ENCODE results near the gene IL18BP. TPM values are rescaled to one million over a fixed set of nuclear protein-coding genes. Genes with fewer than 3 reads are reported as not detected.

Gene IL18BP
- total RNA-seq, 6 donors from 2014 or later, result 4.6 to 45.1 (median 16.9) TPM

DNA sequence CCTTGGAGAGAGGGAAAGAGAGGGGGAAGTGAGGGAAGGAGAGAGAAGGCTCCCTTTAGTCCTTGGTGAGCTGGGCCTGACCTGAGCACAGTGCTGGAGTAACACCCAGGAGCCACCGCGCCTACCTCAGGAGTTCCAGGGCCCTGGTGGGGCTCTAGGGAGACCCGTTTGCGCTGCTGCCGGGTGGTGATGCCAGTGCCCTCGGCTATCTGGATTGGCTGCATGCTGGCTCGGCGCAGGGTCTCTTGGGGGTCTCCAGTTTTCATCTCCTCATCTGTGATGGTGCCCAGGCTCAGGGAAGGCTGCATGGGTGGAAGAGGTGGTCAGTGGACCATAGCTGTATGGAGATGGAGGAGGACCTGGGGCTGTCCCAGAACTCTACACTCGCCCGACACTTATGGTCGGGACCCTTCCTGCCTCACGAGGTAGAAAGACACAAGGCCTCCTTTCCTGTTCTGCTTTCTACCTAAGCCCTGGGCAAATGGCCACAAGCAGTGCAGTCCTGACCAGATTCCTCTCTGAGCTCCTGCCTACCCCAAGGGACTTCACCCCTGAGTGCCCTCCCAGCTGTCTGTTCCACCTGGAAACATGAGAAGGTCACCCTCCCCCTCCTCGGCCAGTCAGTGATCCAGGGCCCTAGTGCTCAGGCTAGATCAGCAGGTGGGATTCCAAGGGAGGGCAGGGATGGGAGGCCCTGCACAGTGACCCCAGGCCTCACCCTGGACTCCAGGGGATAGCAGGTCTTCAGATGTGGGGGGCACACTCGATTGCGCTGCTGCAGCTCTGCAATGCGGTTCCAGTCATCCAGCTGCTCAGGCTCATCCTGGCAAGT lies 6.0 kb downstream of the IL18BP start:
- peaks cover 9 to 15% (median 11%) of the 10 kb centered on the region in 4 donors for H3K4me1 ChIP-seq
- peaks cover 66 to 94% (median 82%) of the 10 kb centered on the region in 4 donors for H3K36me3 ChIP-seq
- H3K9me3 ChIP-seq, result no peaks in the 10 kb centered on the region
- no peak for TF ChIP-seq POLR2AphosphoS5 (IDR thresholded peaks at IDR 0.05)
- no peaks in the 10 kb centered on the region for H3K27me3 ChIP-seq
- ATAC-seq (ENCODE audit: low FRiP score in 2 of 2) (no peak), DNase-seq (no peak)
- H3K4me3 ChIP-seq, result no peak overlapping the region
- 94% methylated on average over 3 to 16 of the region's 16 CpGs for WGBS, 2 donors
- H3K27ac ChIP-seq, result peak overlapping the region in 1 of 4 donors; percentile 30

DNA sequence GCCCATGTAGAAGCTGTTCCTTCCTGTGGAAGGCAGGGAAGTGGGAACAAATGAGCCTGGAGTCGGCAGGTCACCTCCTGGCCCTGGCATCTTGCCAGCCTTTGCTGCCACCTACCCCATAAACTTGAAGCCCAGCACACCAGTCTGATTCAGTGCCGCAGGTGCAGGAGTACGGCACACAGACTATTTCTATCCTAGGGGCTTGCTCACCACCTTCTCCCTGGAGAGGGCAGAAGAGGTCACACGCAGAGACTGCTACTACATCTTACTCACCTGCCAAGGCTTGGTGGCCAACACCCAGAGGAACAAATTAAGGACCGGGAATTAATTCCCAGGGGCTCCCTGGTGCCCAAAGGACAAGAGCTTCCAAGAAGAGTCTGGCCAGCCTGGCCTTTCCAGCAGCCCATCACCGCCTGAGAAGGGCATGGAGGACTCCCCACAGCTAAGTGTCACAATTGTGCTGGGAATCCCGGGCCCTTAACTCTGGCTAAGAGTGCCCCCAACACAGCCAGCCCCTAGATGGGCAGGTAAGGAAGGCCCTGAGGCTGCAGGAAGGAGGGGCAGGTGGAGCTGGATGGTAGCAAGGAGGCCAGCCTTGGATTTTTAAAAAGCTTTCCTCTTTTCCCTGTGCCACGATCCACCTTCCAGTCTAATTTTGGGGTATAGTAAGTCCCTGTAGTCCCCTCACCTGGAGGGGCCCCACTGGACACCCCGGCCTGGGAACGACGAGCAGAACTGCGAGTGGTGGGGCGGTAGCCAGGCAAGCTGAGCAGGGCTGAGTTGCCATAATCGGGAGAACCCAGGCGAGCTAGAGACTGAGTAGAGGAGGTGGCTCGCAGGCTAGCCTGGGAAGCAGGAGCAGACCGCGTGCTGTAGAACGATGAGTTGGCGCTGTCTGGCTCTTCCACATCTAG lies 6.9 kb downstream of the IL18BP start:
- DNase-seq (no peak), ATAC-seq (ENCODE audit: low FRiP score in 2 of 2) (no peak)
- no peaks in the 10 kb centered on the region for H3K27me3 ChIP-seq
- H3K27ac ChIP-seq, result peak overlapping the region in 1 of 4 donors; percentile 30
- H3K36me3 ChIP-seq, result peaks cover 75 to 100% (median 91%) of the 10 kb centered on the region in 4 donors
- no peak overlapping the region for H3K4me3 ChIP-seq
- TF ChIP-seq, protein P1, sequence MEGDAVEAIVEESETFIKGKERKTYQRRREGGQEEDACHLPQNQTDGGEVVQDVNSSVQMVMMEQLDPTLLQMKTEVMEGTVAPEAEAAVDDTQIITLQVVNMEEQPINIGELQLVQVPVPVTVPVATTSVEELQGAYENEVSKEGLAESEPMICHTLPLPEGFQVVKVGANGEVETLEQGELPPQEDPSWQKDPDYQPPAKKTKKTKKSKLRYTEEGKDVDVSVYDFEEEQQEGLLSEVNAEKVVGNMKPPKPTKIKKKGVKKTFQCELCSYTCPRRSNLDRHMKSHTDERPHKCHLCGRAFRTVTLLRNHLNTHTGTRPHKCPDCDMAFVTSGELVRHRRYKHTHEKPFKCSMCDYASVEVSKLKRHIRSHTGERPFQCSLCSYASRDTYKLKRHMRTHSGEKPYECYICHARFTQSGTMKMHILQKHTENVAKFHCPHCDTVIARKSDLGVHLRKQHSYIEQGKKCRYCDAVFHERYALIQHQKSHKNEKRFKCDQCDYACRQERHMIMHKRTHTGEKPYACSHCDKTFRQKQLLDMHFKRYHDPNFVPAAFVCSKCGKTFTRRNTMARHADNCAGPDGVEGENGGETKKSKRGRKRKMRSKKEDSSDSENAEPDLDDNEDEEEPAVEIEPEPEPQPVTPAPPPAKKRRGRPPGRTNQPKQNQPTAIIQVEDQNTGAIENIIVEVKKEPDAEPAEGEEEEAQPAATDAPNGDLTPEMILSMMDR (IDR thresholded peaks at IDR 0.05), result no peak
- TF ChIP-seq POLR2AphosphoS5 (IDR thresholded peaks at IDR 0.05) (no peak), POLR2A (IDR thresholded peaks at IDR 0.05) (no peak), EP300 (IDR thresholded peaks at IDR 0.05) (no peak)
- H3K9me3 ChIP-seq, result no peaks in the 10 kb centered on the region
- peaks cover under 1 to 6% (median 2%) of the 10 kb centered on the region in 4 donors for H3K4me1 ChIP-seq
- WGBS, 2 donors, result 88 to 91% methylated on average over 17 to 19 of the region's 20 CpGs

DNA sequence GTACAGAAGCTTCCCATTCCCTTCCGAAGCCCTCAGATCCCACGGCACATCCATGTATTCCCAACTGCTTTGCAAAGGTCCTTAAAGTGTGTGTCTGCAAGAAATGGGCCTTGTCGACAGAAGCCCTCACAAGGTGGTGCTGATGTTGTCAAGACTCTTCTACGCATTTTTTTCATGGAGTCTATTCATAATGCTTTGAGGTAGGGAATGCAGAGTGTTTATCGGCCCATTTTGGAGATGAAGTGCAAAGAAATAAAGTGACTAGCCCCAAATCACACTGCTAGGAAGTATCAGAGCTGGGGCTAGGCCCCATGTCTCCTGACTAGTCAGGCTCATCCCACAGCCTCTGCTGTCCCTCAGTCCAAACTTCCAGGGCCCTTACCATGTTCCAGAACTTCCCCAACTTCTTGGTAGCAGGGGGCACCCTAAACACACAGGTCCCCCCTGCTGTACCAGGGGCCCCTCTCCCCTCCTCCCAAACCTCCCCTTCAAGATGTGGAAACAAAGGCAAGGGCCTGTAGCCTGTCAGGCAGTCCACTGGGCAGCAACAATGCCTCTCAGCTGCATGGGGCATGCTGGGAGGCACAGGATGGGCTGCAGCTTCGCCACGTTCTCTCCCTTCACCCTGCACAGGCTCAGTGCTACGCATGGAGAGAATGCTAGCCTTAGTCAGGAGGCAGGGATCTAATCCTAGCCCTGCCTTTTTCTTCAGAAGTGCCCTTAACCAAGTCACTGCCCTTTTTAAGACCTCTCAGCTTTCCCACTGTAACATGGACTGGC lies 7.8 kb downstream of the IL18BP start:
- Histone ChIP-seq H3K27me3 (no peaks in the 10 kb centered on the region), H3K9me3 (no peaks in the 10 kb centered on the region), H3K27ac (no peak overlapping the region), H3K36me3 (peaks cover 78 to 100% (median 97%) of the 10 kb centered on the region in 4 donors), H3K4me3 (no peak overlapping the region), H3K4me1 (peaks cover 0 to 3% (median 0%) of the 10 kb centered on the region in 4 donors)
- ATAC-seq (ENCODE audit: low FRiP score in 2 of 2) (no peak), DNase-seq (no peak)
- 91 to 92% methylated on average over 7 to 8 of the region's 8 CpGs for WGBS, 2 donors
- TF ChIP-seq EP300 (IDR thresholded peaks at IDR 0.05) (no peak), POLR2AphosphoS5 (IDR thresholded peaks at IDR 0.05) (no peak)

DNA sequence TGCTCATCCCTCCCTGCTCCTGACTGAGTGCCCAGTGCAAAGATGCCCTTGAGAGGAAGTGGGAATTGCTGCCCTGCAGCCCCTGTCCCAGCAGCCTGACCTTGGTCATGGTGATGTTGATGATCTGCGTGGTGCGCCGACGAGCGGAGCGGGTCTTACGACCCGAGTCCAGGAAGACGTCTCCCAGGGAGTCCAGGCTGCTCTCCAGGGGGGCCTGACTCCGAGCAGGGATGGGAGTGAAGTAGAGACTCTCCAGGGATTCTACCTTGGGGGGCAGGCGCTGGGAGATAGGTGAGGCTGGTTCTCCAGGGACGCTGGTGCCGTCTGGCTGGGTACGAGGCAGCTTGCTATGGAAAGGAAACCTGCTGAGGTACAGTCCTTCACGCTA lies 8.4 kb downstream of the IL18BP start:
- peak in 1 of 2 donors; percentile 48 for DNase-seq

DNA sequence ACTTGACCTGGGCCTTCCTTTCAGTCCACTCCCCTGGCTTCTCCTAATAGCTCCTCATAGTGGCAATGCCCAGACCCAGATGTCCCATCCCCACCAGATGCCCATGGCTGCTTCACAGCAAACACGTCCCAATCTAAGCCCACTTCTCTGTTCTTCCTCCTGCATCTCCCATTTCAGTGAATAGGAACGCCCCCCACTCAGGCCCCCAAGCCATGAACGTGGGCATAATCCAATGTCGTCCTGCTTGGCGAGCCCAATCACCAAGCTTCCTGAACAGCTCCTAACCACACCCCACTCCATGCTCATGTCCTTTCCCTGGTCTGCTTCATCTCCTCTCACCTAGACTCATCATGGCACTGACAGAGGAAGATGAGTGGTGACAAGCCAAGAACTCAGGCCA lies 8.9 kb downstream of the IL18BP start:
- Histone ChIP-seq H3K36me3 (peaks cover 76 to 100% (median 98%) of the 10 kb centered on the region in 4 donors), H3K4me3 (no peak overlapping the region), H3K9me3 (no peaks in the 10 kb centered on the region), H3K4me1 (peaks cover 0 to 3% (median 0%) of the 10 kb centered on the region in 4 donors), H3K27me3 (no peaks in the 10 kb centered on the region), H3K27ac (no peak overlapping the region)
- DNase-seq, result no peak
- TF ChIP-seq, protein P1 (IDR thresholded peaks at IDR 0.05), result no peak
- TF ChIP-seq EP300 (IDR thresholded peaks at IDR 0.05), result no peak
- TF ChIP-seq POLR2AphosphoS5 (IDR thresholded peaks at IDR 0.05), result no peak
- no peak for TF ChIP-seq POLR2A (IDR thresholded peaks at IDR 0.05)
- 85 to 94% methylated on average over 5 of the region's 5 CpGs for WGBS, 2 donors
- no peak for ATAC-seq (ENCODE audit: low FRiP score in 2 of 2)

More for the DNA sequence above, 8.4 kb downstream of the IL18BP start:
- no peak overlapping the region for H3K27ac ChIP-seq
- no peaks in the 10 kb centered on the region for H3K9me3 ChIP-seq
- H3K4me1 ChIP-seq, result no peaks in the 10 kb centered on the region
- WGBS, 2 donors, result 93% methylated on average over 12 to 14 of the region's 15 CpGs
- H3K27me3 ChIP-seq, result no peaks in the 10 kb centered on the region
- H3K4me3 ChIP-seq, result no peak overlapping the region
- no peak for TF ChIP-seq POLR2AphosphoS5 (IDR thresholded peaks at IDR 0.05)
- TF ChIP-seq, protein P1 (IDR thresholded peaks at IDR 0.05), result no peak
- no peak for TF ChIP-seq POLR2A (IDR thresholded peaks at IDR 0.05)
- no peak for TF ChIP-seq EP300 (IDR thresholded peaks at IDR 0.05)
- no peak for ATAC-seq (ENCODE audit: low FRiP score in 2 of 2)
- H3K36me3 ChIP-seq, result peaks cover 77 to 100% (median 98%) of the 10 kb centered on the region in 4 donors

Data from upper lobe of left lung (tissue), 6 donors.